SK-N-SH treated with all-trans-retinoic acid at 6 μM for 48 hours (cell line): Measurements from ENCODE around the gene ZFP64.

Experiments
- ATAC-seq: fragments of 200-7000 bp; cut with Tn5 transposase; 3 replicates; pipeline ENCODE4 v1.9.1; 2020; ENCODE audit warnings: mild to moderate bottlenecking, moderate library complexity
- ARNTL ChIP-seq: fragments of 450-650 bp; formaldehyde crosslinking; IDR thresholded peaks from 2 replicates; pipeline ENCODE4 v1.5.0; 2020; ENCODE audit warnings: low read depth, mild to moderate bottlenecking, moderate library complexity, borderline replicate concordance
- CSDC2 ChIP-seq: fragments of 250-450 bp; sonication (Bioruptor Pico); IDR thresholded peaks from 2 replicates; pipeline ENCODE4 v1.5.0; 2020; ENCODE audit warnings: mild to moderate bottlenecking, moderate library complexity
- OSR1 ChIP-seq: fragments of 250-450 bp; sonication (Bioruptor Pico); IDR thresholded peaks from 2 replicates; pipeline ENCODE4 v1.8.0; 2022; ENCODE audit warnings: moderate library complexity, mild to moderate bottlenecking, inconsistent platforms
- PPARA ChIP-seq: fragments of 250-450 bp; sonication (Bioruptor Pico); IDR thresholded peaks from 2 replicates; pipeline ENCODE4 v1.5.0; 2020; ENCODE audit warnings: mild to moderate bottlenecking, borderline replicate concordance
- RARB ChIP-seq: fragments of 250-450 bp; sonication (Bioruptor Pico); IDR thresholded peaks from 2 replicates; pipeline ENCODE4 v1.8.0; 2021; ENCODE audit warnings: mild to moderate bottlenecking, moderate library complexity
- SNAI2 ChIP-seq: fragments of 250-450 bp; sonication (Bioruptor Pico); IDR thresholded peaks from 2 replicates; pipeline ENCODE4 v1.5.0; 2020; ENCODE audit warnings: mild to moderate bottlenecking, moderate library complexity
- TCF4 ChIP-seq: fragments of 250-450 bp; sonication (Bioruptor Pico); IDR thresholded peaks from 2 replicates; pipeline ENCODE4 v1.8.0; 2021; ENCODE audit warnings: mild to moderate bottlenecking, moderate library complexity, borderline replicate concordance
- TOX ChIP-seq: fragments of 250-450 bp; sonication (Bioruptor Pico); IDR thresholded peaks from 2 replicates; pipeline ENCODE4 v1.8.0; 2021; ENCODE audit warnings: mild to moderate bottlenecking, moderate library complexity, borderline replicate concordance
- ZC3H10 ChIP-seq: fragments of 250-450 bp; sonication (Bioruptor Pico); IDR thresholded peaks from 2 replicates; pipeline ENCODE4 v1.5.1; 2021; ENCODE audit warnings: mild to moderate bottlenecking, moderate library complexity
- ZFP3 ChIP-seq: fragments of 250-450 bp; sonication (Bioruptor Pico); IDR thresholded peaks from 2 replicates; pipeline ENCODE4 v1.5.0; 2020; ENCODE audit warnings: mild to moderate bottlenecking, moderate library complexity
- ZNF565 ChIP-seq: fragments of 450-650 bp; formaldehyde crosslinking; conservative IDR thresholded peaks from 2 replicates; pipeline ENCODE4 v1.5.0; 2020; ENCODE audit warnings: low read depth, mild to moderate bottlenecking, moderate library complexity
- ZNF70 ChIP-seq: fragments of 450-650 bp; formaldehyde crosslinking; IDR thresholded peaks from 2 replicates; pipeline ENCODE4 v1.5.0; 2020; ENCODE audit warnings: mild to moderate bottlenecking, moderate library complexity
- ZNF8 ChIP-seq: fragments of 450-650 bp; formaldehyde crosslinking; IDR thresholded peaks from 2 replicates; pipeline ENCODE4 v1.5.0; 2020; ENCODE audit warnings: mild to moderate bottlenecking, moderate library complexity
- TF ChIP-seq, protein P1 (sequence below): fragments of 250-450 bp; sonication (Bioruptor Pico); IDR thresholded peaks from 2 replicates; pipeline ENCODE4 v1.5.0; 2020; ENCODE audit warnings: mild to moderate bottlenecking, moderate library complexity
- TF ChIP-seq, protein P2 (sequence below): fragments of 250-450 bp; sonication (Bioruptor Pico); IDR thresholded peaks from 2 replicates; pipeline ENCODE4 v1.8.0; 2020; ENCODE audit warnings: mild to moderate bottlenecking, moderate library complexity, borderline replicate concordance
- TF ChIP-seq, protein P3 (sequence below): fragments of 250-450 bp; sonication (Bioruptor Pico); IDR thresholded peaks from 2 replicates; pipeline ENCODE4 v1.5.1; 2020; ENCODE audit warnings: low read depth, mild to moderate bottlenecking, moderate library complexity
- TF ChIP-seq, protein P4 (sequence below): fragments of 250-450 bp; sonication (Bioruptor Pico); IDR thresholded peaks from 2 replicates; pipeline ENCODE4 v1.8.0; 2021; ENCODE audit warnings: low read depth, mild to moderate bottlenecking, moderate library complexity, borderline replicate concordance

ZFP64 gene

DNA sequence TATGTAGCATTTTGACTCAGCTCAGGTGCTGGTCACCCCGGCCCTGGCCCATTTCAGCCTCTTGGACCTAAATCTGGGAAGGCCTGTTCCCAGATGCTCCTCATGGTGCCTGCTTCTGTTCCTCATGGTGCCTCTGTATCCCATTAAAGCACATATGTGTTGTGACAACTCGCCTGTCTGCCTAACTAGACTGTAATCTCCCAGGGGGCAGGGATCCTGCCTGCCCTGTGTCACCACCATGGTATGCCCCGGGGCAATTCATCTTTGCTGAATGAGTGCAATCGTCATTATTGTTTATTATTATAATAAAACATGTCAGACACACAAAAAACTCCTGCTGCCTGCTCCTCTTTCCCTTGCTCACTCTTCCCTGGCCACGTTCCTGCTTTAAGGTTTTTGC is 62.0 kb downstream of the ZFP64 start:
- TF ChIP-seq ZNF565 (CRISPR knock-in tag) = no peak
- no peak for TF ChIP-seq RARB
- TF ChIP-seq OSR1 (CRISPR knock-in tag) = no peak
- TF ChIP-seq SNAI2 (CRISPR knock-in tag) = no peak
- TF ChIP-seq ARNTL (CRISPR knock-in tag) = no peak
- no peak for TF ChIP-seq ZNF8 (CRISPR knock-in tag)
- TF ChIP-seq, protein P1, sequence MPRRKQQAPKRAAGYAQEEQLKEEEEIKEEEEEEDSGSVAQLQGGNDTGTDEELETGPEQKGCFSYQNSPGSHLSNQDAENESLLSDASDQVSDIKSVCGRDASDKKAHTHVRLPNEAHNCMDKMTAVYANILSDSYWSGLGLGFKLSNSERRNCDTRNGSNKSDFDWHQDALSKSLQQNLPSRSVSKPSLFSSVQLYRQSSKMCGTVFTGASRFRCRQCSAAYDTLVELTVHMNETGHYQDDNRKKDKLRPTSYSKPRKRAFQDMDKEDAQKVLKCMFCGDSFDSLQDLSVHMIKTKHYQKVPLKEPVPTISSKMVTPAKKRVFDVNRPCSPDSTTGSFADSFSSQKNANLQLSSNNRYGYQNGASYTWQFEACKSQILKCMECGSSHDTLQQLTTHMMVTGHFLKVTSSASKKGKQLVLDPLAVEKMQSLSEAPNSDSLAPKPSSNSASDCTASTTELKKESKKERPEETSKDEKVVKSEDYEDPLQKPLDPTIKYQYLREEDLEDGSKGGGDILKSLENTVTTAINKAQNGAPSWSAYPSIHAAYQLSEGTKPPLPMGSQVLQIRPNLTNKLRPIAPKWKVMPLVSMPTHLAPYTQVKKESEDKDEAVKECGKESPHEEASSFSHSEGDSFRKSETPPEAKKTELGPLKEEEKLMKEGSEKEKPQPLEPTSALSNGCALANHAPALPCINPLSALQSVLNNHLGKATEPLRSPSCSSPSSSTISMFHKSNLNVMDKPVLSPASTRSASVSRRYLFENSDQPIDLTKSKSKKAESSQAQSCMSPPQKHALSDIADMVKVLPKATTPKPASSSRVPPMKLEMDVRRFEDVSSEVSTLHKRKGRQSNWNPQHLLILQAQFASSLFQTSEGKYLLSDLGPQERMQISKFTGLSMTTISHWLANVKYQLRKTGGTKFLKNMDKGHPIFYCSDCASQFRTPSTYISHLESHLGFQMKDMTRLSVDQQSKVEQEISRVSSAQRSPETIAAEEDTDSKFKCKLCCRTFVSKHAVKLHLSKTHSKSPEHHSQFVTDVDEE (CRISPR knock-in tag) = no peak
- no peak for TF ChIP-seq TCF4 (CRISPR knock-in tag)
- no peak for TF ChIP-seq TOX (CRISPR knock-in tag)
- no peak for TF ChIP-seq ZC3H10 (CRISPR knock-in tag)
- TF ChIP-seq, protein P2, sequence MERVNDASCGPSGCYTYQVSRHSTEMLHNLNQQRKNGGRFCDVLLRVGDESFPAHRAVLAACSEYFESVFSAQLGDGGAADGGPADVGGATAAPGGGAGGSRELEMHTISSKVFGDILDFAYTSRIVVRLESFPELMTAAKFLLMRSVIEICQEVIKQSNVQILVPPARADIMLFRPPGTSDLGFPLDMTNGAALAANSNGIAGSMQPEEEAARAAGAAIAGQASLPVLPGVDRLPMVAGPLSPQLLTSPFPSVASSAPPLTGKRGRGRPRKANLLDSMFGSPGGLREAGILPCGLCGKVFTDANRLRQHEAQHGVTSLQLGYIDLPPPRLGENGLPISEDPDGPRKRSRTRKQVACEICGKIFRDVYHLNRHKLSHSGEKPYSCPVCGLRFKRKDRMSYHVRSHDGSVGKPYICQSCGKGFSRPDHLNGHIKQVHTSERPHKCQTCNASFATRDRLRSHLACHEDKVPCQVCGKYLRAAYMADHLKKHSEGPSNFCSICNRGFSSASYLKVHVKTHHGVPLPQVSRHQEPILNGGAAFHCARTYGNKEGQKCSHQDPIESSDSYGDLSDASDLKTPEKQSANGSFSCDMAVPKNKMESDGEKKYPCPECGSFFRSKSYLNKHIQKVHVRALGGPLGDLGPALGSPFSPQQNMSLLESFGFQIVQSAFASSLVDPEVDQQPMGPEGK (CRISPR knock-in tag) = no peak
- TF ChIP-seq, all 23 proteins: peak for 0
- no peak for ATAC-seq

DNA sequence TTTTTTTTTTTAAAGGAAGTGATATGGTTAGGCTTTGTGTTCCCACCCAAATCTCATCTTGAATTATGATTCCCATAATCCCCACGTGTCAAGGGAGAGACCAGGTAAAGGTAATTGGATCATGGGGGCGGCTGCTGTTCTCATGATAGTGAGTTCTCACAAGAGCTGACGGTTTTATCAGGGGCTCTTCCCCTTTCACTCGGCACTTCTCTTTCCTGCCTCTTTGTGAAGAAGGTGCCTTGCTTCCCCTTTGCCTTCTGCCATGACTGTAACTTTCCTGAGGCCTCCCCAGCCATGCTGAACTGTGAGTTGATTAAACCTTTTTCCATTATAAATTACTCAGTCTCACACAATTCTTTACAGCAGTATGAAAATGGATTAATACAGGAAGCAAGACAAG is 64.3 kb downstream of the ZFP64 start:
- TF ChIP-seq, protein P3, sequence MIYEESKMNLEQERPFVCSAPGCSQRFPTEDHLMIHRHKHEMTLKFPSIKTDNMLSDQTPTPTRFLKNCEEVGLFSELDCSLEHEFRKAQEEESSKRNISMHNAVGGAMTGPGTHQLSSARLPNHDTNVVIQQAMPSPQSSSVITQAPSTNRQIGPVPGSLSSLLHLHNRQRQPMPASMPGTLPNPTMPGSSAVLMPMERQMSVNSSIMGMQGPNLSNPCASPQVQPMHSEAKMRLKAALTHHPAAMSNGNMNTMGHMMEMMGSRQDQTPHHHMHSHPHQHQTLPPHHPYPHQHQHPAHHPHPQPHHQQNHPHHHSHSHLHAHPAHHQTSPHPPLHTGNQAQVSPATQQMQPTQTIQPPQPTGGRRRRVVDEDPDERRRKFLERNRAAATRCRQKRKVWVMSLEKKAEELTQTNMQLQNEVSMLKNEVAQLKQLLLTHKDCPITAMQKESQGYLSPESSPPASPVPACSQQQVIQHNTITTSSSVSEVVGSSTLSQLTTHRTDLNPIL = no peak
- TF ChIP-seq, protein P4, sequence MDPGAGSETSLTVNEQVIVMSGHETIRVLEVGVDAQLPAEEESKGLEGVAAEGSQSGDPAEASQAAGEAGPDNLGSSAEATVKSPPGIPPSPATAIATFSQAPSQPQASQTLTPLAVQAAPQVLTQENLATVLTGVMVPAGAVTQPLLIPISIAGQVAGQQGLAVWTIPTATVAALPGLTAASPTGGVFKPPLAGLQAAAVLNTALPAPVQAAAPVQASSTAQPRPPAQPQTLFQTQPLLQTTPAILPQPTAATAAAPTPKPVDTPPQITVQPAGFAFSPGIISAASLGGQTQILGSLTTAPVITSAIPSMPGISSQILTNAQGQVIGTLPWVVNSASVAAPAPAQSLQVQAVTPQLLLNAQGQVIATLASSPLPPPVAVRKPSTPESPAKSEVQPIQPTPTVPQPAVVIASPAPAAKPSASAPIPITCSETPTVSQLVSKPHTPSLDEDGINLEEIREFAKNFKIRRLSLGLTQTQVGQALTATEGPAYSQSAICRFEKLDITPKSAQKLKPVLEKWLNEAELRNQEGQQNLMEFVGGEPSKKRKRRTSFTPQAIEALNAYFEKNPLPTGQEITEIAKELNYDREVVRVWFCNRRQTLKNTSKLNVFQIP (CRISPR knock-in tag) = no peak
- TF ChIP-seq CSDC2 (CRISPR knock-in tag) (no peak), ZNF70 (CRISPR knock-in tag) (no peak)
- ATAC-seq = no peak

DNA sequence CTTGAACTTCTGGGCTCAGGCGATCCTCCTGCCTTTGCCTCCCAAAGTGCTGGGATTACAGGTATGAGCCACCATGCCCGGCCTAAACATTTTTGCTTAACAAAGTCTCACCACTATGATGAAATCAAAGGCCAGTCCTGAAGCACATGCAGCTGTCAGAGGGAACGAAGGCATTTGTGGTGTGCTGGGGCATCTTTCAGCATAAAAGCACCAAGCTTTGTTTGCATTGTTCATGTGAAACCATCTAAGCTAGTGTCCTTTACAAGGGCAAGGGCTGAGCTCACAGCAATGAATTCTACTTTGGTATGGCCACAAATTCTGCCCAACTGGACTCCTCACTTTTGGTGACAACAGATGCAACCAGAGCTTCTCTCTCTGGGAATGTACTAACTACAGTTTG is 66.8 kb downstream of the ZFP64 start:
- no peak for ATAC-seq
- TF ChIP-seq ZFP3 (no peak), TCF4 (CRISPR knock-in tag) (no peak), PPARA (no peak), TOX (CRISPR knock-in tag) (no peak), ZC3H10 (CRISPR knock-in tag) (no peak), SNAI2 (CRISPR knock-in tag) (no peak), CSDC2 (CRISPR knock-in tag) (no peak)
- TF ChIP-seq, protein P1 (CRISPR knock-in tag) = no peak
- TF ChIP-seq, protein P4 (CRISPR knock-in tag) = no peak
